Adrenal gland (tissue), 5 donors: ENCODE results near the gene SIRPB2.

Source experiments
- CTCF ChIP-seq, 6 experiments: fragments of 450-650 bp in 4 of 6; fragments of 200-600 bp in 2 of 6; sonication (generic) in 1 of 6; IDR thresholded peaks; 1 replicate in 5 of 6; 2 replicates in 1 of 6; pipeline versions ENCODE4 v1.5.1 to v1.8.0; 2016 to 2021; ENCODE audit warnings: antibody characterized with exemption in 6 of 6, mild to moderate bottlenecking in 2 of 6, moderate library complexity in 1 of 6
- POLR2A ChIP-seq, 2 donors: fragments of 450-650 bp; IDR thresholded peaks; one replicate each; pipeline ENCODE4 v1.6.1; 2017; ENCODE audit warnings: antibody characterized with exemption in 2 of 2, mild to moderate bottlenecking in 2 of 2, moderate library complexity in 1 of 2
- donor health status: DM: no; HTN: no; CAD: no.

- no peak for TF ChIP-seq CTCF (IDR thresholded peaks at IDR 0.05)
- no peak for TF ChIP-seq POLR2A (IDR thresholded peaks at IDR 0.05)
These were observed 50.1 kb downstream of the SIRPB2 start for GRCh38 chr20:1441133-1441532.
